Activated naive CD8-positive, alpha-beta T cell (primary cell): ENCODE measurements around the gene HLCS.

ENCODE experiments used
- H3K27ac Mint-ChIP-seq: one replicate; pipeline ENCODE4 v1.8.0; 2021; ENCODE audit warnings: mixed read lengths
- H3K27me3 Mint-ChIP-seq: one replicate; pipeline ENCODE4 v1.8.0; 2021; ENCODE audit warnings: mixed read lengths
- H3K36me3 Mint-ChIP-seq: one replicate; pipeline ENCODE4 v1.8.0; 2021; ENCODE audit warnings: mixed read lengths
- H3K4me1 Mint-ChIP-seq: one replicate; pipeline ENCODE4 v1.8.0; 2021; ENCODE audit warnings: low read depth, mixed read lengths
- H3K4me3 Mint-ChIP-seq: one replicate; pipeline ENCODE4 v1.8.0; 2021; ENCODE audit warnings: mild to moderate bottlenecking, mixed read lengths
- H3K9me3 Mint-ChIP-seq: one replicate; pipeline ENCODE4 v1.8.0; 2021; ENCODE audit warnings: low read depth, mixed read lengths

HLCS gene

DNA sequence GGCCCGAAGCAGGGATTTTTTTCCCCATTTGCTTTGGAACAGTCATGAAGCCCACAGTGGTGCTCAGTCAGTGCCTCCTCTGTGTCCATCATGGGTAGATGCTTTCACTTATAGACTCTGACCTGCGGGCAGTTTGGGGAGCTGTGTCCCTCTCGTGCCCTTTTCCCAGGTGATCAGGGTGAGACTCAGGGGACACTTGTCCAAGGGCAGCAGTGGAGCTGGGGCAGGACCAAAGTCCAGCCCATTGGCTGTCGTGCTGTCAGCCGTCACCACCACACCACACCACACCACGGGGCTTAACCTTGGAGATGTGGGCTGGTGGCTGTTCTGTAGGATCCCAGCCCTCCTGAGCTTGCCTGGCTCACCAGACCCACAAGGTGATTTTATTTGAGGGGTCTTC, 232.6 kb downstream of the HLCS start:
- H3K9me3 Mint-ChIP-seq = no peaks in the 10 kb centered on the region
- H3K27me3 Mint-ChIP-seq = peaks cover 13% of the 10 kb centered on the region
- no peaks in the 10 kb centered on the region for H3K36me3 Mint-ChIP-seq
- H3K4me3 Mint-ChIP-seq = no peak overlapping the region
- H3K4me1 Mint-ChIP-seq = no peaks in the 10 kb centered on the region
- H3K27ac Mint-ChIP-seq = no peak overlapping the region

DNA sequence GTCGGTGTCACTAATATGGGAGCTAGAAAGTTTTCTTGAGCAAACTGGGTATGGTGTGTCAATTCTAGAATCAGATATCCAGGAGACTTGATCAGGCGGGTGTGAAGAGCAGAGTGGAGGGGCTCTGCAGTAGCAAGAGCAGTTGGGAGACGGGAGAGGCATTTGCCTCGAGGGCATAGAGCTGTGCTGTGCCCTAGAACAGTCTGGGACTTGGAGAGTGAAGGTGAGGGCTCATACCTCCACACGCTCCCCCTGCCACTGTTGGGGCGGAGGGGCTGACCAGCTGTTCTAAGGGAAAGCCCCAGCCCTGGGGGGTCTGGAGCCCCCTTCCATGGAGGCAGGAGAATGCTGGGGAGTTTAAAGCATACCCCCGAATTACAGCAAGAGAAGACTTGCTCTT, 233.7 kb downstream of the HLCS start:
- no peaks in the 10 kb centered on the region for H3K9me3 Mint-ChIP-seq
- H3K27me3 Mint-ChIP-seq = peaks cover 13% of the 10 kb centered on the region
- no peak overlapping the region for H3K27ac Mint-ChIP-seq
- no peaks in the 10 kb centered on the region for H3K4me1 Mint-ChIP-seq
- H3K4me3 Mint-ChIP-seq = no peak overlapping the region
- H3K36me3 Mint-ChIP-seq = no peaks in the 10 kb centered on the region

DNA sequence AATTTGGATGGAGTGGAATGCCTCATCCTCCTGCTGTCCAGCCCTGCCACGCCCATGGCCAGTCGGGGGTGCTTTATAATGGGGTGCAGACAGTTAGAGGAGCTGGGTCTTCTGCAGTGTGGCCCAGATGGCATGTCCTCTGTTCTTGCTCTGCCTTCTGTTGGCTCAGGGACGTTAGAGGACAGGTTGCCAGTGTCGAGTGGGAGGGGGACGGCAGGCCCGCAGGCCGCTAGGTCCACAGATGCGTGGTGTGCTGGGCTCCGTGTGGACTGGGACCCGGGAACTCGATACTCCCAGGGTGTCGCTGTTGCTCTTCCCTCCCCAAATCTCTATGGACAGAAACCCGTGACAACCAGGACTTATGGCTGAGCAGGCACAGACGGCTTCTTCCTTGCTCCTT, 234.3 kb downstream of the HLCS start:
- no peaks in the 10 kb centered on the region for H3K4me1 Mint-ChIP-seq
- no peak overlapping the region for H3K4me3 Mint-ChIP-seq
- no peaks in the 10 kb centered on the region for H3K9me3 Mint-ChIP-seq
- H3K27ac Mint-ChIP-seq = no peak overlapping the region
- H3K27me3 Mint-ChIP-seq = peaks cover 15% of the 10 kb centered on the region
- no peaks in the 10 kb centered on the region for H3K36me3 Mint-ChIP-seq

DNA sequence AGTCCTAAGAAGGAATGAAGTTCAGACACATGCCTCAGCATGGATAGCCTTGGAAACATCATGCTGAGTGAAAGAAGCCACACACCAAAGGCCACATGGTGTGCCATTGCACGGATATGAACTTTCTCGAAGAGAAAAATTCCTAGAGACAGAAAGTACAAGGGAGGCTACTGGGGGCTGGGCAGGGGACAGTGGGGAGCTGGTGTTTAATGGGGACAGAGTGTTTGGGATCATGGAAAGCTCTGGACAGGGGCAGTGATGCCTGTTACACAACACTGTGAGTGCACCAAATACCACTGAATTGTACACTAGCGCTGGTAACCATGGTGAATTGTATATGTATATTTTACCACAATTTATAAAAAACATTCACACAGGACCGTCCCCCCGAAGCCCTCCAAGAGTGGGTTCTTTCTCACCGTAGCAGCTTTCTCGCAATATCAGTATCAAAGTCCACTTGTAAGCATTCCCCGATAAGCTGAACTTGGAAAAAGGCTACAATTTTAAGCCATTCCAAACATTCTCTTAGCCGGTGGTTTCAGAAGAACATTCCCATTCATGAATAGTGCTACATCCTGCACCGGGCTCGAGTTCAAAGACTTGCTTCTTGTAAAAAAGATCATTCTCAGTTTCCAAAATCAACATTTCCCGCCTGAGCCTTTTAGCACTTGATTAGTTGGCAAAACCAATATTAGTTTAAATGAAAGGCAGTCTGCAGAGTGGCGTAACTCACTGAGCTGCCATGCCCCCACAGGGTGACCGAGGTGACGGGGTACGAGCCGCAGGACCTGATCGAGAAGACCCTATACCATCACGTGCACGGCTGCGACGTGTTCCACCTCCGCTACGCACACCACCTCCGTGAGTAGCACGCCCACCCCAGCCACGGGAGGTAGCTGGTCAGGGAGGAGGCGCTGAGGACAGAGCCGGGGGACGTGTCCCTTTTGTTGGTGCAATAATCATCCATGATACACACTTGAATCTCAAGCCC, 235.9 kb downstream of the HLCS start:
- H3K9me3 Mint-ChIP-seq = no peaks in the 10 kb centered on the region

DNA sequence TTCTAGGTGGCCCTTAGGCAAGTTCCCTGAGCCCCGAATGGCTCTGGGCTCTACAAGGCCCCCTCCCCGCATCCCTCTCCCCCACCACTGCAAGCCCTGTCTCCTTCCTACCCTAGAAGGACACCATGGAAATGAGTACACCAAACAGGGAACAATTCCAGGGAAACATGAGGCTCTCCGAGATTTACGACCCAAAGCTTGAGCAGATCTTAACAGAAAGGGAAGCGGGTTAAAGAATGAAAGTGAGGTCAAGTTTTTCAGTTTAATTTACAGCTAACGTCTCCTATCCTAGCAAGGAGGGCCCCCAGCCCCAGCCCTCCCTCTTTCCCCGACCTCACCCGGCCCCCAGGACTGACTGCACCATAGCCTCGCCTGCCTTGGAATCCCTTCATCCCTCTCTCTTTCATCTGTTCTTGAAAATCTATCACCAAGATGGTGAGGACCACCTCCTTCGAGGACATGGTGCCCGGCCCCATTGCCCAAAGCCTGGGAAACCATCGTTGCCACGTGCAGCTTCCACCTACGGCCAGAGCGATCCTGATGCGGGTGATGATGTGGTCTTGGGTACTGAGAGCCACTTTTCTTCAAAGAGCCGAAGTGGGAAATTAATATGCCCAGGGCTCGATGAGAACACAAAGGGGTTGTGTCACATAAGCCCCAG, 237.0 kb downstream of the HLCS start:
- H3K36me3 Mint-ChIP-seq = no peaks in the 10 kb centered on the region
- no peak overlapping the region for H3K27ac Mint-ChIP-seq
- no peak overlapping the region for H3K4me3 Mint-ChIP-seq
- H3K9me3 Mint-ChIP-seq = no peaks in the 10 kb centered on the region
- peaks cover 11% of the 10 kb centered on the region for H3K27me3 Mint-ChIP-seq
- H3K4me1 Mint-ChIP-seq = no peaks in the 10 kb centered on the region

More for the DNA sequence above, 235.9 kb downstream of the HLCS start:
- Mint-ChIP-seq H3K27me3 (peaks cover 15% of the 10 kb centered on the region), H3K4me3 (no peak overlapping the region), H3K4me1 (no peaks in the 10 kb centered on the region), H3K36me3 (no peaks in the 10 kb centered on the region), H3K27ac (no peak overlapping the region)

DNA sequence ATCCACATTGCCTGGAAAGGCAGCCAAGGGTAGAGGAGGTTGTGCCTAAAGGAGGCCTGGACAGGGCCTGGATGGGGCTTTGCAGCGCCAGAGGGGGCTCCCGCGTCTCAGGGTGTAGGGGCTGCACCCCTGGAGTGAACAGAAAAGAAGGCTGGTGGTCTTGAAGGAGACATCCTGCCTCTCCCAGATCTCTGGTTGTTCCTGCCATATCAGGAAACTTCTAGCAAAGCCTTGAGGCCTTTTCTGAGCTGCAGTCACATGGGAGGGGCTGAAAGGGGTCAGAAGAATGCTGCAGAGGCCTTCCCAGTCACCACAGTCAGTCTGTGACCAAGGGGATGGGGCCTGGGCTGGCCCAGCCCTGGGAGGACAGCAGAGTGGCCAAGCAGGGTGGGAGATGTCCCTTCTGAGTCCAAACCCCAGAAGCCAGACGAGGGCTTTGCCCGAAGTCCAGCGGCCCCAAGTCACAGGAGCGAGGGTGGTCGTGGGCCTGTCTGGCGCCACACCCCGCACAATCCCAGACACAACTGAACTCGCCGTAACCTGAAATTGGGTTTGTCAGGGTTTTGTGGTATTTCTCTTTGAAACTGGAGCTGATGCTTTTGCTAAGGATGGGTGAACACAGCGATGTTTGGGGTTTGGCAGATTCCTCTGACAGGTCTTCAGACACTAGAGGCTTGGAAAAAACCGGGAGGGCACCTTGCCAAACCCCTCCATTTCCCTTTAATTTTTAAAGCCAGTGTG, 237.9 kb downstream of the HLCS start:
- H3K9me3 Mint-ChIP-seq = no peaks in the 10 kb centered on the region
- no peak overlapping the region for H3K27ac Mint-ChIP-seq
- no peaks in the 10 kb centered on the region for H3K4me1 Mint-ChIP-seq
- no peak overlapping the region for H3K4me3 Mint-ChIP-seq
- H3K27me3 Mint-ChIP-seq = peaks cover 11% of the 10 kb centered on the region
- no peaks in the 10 kb centered on the region for H3K36me3 Mint-ChIP-seq

DNA sequence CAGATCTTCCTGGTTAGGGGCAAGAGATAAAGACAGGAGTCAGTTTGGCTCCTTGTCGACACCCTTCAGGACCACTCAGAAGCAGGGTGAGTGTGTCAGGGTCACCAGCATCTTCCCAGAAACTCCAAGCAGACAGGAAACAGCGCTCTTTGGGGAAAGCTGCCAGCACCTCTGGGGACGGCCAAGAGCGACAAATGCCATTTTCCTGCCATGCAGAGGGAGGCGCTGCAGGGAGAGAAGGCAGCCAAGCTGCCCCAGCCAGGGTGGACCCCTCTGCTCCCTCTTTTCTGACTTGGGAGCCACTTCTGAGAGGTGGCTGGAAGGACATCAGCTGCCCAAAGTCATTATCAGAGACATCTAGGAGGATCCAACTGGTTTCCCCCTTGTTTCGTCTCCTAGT, 238.6 kb downstream of the HLCS start:
- H3K36me3 Mint-ChIP-seq = no peaks in the 10 kb centered on the region
- H3K27me3 Mint-ChIP-seq = peaks cover 11% of the 10 kb centered on the region
- no peaks in the 10 kb centered on the region for H3K4me1 Mint-ChIP-seq
- H3K4me3 Mint-ChIP-seq = no peak overlapping the region
- no peak overlapping the region for H3K27ac Mint-ChIP-seq
- no peaks in the 10 kb centered on the region for H3K9me3 Mint-ChIP-seq

DNA sequence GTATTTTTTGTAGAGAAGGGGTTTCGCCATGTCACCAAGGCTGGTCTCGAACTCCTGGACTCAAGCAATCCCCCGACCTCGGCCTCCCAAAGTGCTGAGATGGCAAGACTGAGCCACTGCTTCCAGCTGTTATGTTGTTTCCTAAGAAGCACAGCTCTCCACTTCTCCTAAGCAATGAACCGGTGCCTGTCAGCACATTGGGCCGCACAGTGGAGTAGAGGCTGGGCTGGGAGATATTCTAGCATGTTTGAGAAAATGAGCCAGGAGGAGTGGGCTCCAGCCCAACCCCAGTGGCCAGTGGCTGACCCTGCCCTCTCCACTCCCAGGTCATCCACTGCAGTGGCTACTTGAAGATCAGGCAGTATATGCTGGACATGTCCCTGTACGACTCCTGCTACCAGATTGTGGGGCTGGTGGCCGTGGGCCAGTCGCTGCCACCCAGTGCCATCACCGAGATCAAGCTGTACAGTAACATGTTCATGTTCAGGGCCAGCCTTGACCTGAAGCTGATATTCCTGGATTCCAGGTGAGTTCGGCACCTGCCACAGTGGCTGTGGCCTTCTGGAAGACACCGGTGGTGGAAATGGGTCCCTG, 240.6 kb downstream of the HLCS start:
- peaks cover 12% of the 10 kb centered on the region for H3K27me3 Mint-ChIP-seq
- no peaks in the 10 kb centered on the region for H3K9me3 Mint-ChIP-seq
- H3K36me3 Mint-ChIP-seq = no peaks in the 10 kb centered on the region
- H3K4me3 Mint-ChIP-seq = no peak overlapping the region
- no peak overlapping the region for H3K27ac Mint-ChIP-seq
- H3K4me1 Mint-ChIP-seq = no peaks in the 10 kb centered on the region

DNA sequence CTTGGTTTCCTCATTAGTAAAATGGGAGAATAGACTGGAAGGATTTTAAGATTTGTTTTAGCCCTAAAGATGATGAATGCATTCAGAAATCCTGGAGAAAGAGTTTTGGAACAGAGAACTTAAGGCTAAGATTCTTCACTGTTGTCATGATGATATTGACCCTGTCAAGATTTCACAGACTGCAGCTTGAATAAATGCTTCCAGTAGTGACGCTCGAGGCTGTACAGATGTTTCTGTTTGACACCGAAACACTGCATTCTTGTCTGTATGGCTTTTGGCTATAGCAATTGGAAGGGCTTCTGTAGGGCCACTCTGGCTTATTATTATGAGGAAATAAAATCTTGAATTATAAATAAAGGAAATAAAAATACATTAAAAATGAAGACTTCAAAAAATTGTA, 241.8 kb downstream of the HLCS start:
- no peak overlapping the region for H3K27ac Mint-ChIP-seq

DNA sequence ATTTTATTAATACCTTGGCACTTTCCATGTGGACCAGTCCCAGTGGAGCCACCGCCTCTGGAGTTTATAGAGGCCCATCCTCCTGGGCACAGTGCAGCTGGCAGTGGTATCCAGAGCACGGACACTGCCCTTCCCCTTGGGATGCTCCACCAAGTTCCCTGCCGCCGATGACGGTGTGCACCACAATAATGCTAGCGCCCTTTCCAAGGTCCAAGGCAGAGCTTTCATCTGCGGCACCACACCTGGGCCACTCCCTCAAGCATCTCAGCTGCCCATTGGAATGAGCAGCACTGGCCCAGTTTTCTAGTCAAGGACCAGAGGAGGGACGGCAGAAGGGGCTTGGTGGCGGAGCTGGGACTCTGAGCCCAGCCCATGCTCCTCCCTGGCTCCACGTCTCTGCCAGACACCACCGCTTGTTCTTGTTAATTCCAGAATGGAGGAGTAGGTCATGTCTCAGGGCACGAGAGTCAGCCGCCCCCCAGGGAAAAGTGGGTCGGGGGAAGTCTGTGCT, 243.0 kb downstream of the HLCS start:
- no peak overlapping the region for H3K27ac Mint-ChIP-seq
- no peaks in the 10 kb centered on the region for H3K36me3 Mint-ChIP-seq
- no peaks in the 10 kb centered on the region for H3K4me1 Mint-ChIP-seq
- no peaks in the 10 kb centered on the region for H3K9me3 Mint-ChIP-seq
- peaks cover 4% of the 10 kb centered on the region for H3K27me3 Mint-ChIP-seq
- H3K4me3 Mint-ChIP-seq = no peak overlapping the region

More for the DNA sequence above, 241.8 kb downstream of the HLCS start:
- Mint-ChIP-seq H3K4me1 (no peaks in the 10 kb centered on the region), H3K9me3 (no peaks in the 10 kb centered on the region), H3K27me3 (peaks cover 6% of the 10 kb centered on the region), H3K36me3 (no peaks in the 10 kb centered on the region), H3K4me3 (no peak overlapping the region)

DNA sequence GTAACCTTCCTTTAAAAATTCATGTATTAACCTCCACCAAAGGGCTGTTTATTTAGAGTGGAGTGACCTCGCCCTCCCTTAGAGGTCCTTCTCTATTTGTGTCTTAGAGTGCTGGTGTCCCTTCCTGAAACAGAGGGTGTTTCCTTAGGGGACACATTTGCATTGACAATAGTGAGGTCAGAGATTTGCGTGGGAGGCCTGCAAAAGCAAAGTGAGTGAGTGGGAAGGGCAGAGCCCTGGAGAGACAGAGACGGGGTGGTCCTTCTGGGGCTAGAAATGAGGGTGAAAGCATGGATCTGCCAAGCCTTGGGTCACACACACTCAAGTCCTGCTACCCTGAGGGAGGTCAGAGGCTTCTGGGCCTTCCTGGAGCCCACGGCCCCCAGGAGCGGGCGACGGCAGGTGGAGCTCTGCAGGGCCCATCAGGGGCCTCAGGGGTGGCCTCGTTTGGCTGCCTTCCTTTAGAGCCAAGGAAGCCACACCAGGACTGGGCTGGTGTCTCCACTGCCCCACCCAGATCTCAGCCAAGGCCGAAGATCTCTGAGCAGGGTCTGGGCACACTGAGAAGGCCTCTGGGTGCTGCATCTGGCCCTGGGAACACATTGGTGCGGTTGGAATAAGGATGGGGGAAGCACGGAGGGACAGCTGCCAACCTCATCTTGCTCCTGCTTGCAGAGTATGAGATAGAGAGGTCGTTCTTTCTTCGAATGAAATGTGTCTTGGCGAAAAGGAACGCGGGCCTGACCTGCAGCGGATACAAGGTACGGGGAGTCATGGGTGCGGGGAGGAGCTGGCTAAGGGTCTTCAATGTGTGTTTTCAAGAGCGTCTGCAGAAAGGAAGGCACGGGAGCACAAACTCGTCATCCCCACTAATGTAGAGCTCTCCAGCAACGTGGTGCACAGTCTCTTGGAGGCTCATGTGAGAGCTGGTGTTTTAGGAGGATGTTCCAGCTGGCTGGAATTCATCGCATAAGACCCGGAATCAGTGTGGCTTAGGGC, 243.8 kb downstream of the HLCS start:
- Mint-ChIP-seq H3K27ac (no peak overlapping the region), H3K4me3 (no peak overlapping the region)

DNA sequence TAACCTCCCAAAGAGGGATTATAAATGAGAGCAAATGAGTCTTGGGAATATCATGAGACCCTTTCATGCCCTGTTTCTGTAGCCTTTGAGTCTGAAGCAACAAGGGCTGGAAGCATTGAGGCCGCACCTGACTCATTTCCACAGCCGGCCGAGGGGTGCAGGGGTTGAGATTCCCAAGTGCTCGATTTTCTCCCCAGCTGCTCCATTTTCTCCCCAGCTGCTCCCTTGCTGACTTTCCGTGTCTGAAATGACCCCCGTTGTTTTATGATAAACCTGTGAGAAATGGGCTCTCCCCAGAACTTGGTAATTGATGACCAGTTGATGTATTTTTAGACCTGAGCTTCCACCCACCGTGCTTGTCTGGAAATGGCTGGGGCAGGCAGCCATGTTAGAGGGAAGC, 244.7 kb downstream of the HLCS start:
- H3K27ac Mint-ChIP-seq = no peak overlapping the region
- peaks cover 6% of the 10 kb centered on the region for H3K27me3 Mint-ChIP-seq
- no peak overlapping the region for H3K4me3 Mint-ChIP-seq
- H3K9me3 Mint-ChIP-seq = no peaks in the 10 kb centered on the region
- no peaks in the 10 kb centered on the region for H3K4me1 Mint-ChIP-seq
- H3K36me3 Mint-ChIP-seq = no peaks in the 10 kb centered on the region

More for the DNA sequence above, 243.8 kb downstream of the HLCS start:
- H3K36me3 Mint-ChIP-seq = no peaks in the 10 kb centered on the region
- H3K9me3 Mint-ChIP-seq = no peaks in the 10 kb centered on the region
- H3K27me3 Mint-ChIP-seq = peaks cover 6% of the 10 kb centered on the region
- no peaks in the 10 kb centered on the region for H3K4me1 Mint-ChIP-seq

DNA sequence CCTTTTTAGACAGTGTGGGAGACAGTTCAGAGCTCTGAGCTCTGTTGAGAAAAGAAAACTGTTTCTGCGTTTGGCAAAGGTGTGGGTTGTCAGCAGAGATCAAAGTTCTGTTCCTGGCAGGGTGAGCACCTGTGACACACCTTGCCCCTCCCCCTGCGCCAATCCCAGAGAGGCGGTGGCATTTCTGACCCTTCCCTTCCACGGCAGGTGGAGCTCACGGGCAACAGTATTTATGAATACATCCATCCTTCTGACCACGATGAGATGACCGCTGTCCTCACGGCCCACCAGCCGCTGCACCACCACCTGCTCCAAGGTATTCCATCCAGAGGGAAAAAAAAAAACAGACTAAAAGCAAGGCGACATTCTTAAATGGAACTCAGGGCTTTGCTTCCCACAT, 246.9 kb downstream of the HLCS start:
- Mint-ChIP-seq H3K27me3 (peaks cover 16% of the 10 kb centered on the region), H3K36me3 (no peaks in the 10 kb centered on the region), H3K4me3 (no peak overlapping the region), H3K27ac (no peak overlapping the region), H3K4me1 (no peaks in the 10 kb centered on the region), H3K9me3 (no peaks in the 10 kb centered on the region)
